SK-N-SH treated with all-trans-retinoic acid at 6 μM for 48 hours (cell line): ENCODE data around the gene CFAP251.

Experiments
- ATAC-seq: fragments of 200-7000 bp; cut with Tn5 transposase; 3 replicates; pipeline ENCODE4 v1.9.1; 2020; ENCODE audit warnings: mild to moderate bottlenecking, moderate library complexity
- ARNTL ChIP-seq: fragments of 450-650 bp; formaldehyde crosslinking; IDR thresholded peaks from 2 replicates; pipeline ENCODE4 v1.5.0; 2020; ENCODE audit warnings: low read depth, mild to moderate bottlenecking, moderate library complexity, borderline replicate concordance
- BACH2 ChIP-seq: fragments of 250-450 bp; sonication (Bioruptor Pico); IDR thresholded peaks from 2 replicates; pipeline ENCODE4 v1.9.0; 2021; ENCODE audit warnings: mild to moderate bottlenecking, borderline replicate concordance
- CSDC2 ChIP-seq: fragments of 250-450 bp; sonication (Bioruptor Pico); IDR thresholded peaks from 2 replicates; pipeline ENCODE4 v1.5.0; 2020; ENCODE audit warnings: mild to moderate bottlenecking, moderate library complexity
- ESRRG ChIP-seq: fragments of 250-450 bp; sonication (Bioruptor Pico); IDR thresholded peaks from 2 replicates; pipeline ENCODE4 v1.6.1; 2021; ENCODE audit warnings: mild to moderate bottlenecking
- GLIS3 ChIP-seq: fragments of 250-450 bp; sonication (Bioruptor Pico); IDR thresholded peaks from 2 replicates; pipeline ENCODE4 v1.5.0; 2020; ENCODE audit warnings: mild to moderate bottlenecking, moderate library complexity
- ISL1 ChIP-seq: fragments of 250-450 bp; sonication (Bioruptor Pico); IDR thresholded peaks from 2 replicates; pipeline ENCODE4 v2.1.2; 2022; ENCODE audit warnings: mild to moderate bottlenecking, moderate library complexity
- OSR1 ChIP-seq: fragments of 250-450 bp; sonication (Bioruptor Pico); IDR thresholded peaks from 2 replicates; pipeline ENCODE4 v1.8.0; 2022; ENCODE audit warnings: moderate library complexity, mild to moderate bottlenecking, inconsistent platforms
- RARB ChIP-seq: fragments of 250-450 bp; sonication (Bioruptor Pico); IDR thresholded peaks from 2 replicates; pipeline ENCODE4 v1.8.0; 2021; ENCODE audit warnings: mild to moderate bottlenecking, moderate library complexity
- SNAI2 ChIP-seq: fragments of 250-450 bp; sonication (Bioruptor Pico); IDR thresholded peaks from 2 replicates; pipeline ENCODE4 v1.5.0; 2020; ENCODE audit warnings: mild to moderate bottlenecking, moderate library complexity
- TCF4 ChIP-seq: fragments of 250-450 bp; sonication (Bioruptor Pico); IDR thresholded peaks from 2 replicates; pipeline ENCODE4 v1.8.0; 2021; ENCODE audit warnings: mild to moderate bottlenecking, moderate library complexity, borderline replicate concordance
- TOX ChIP-seq: fragments of 250-450 bp; sonication (Bioruptor Pico); IDR thresholded peaks from 2 replicates; pipeline ENCODE4 v1.8.0; 2021; ENCODE audit warnings: mild to moderate bottlenecking, moderate library complexity, borderline replicate concordance
- ZC3H10 ChIP-seq: fragments of 250-450 bp; sonication (Bioruptor Pico); IDR thresholded peaks from 2 replicates; pipeline ENCODE4 v1.5.1; 2021; ENCODE audit warnings: mild to moderate bottlenecking, moderate library complexity
- ZFP3 ChIP-seq: fragments of 250-450 bp; sonication (Bioruptor Pico); IDR thresholded peaks from 2 replicates; pipeline ENCODE4 v1.5.0; 2020; ENCODE audit warnings: mild to moderate bottlenecking, moderate library complexity
- ZFP30 ChIP-seq: fragments of 450-650 bp; formaldehyde crosslinking; IDR thresholded peaks from 2 replicates; pipeline ENCODE4 v1.5.0; 2022; ENCODE audit warnings: mild to moderate bottlenecking, moderate library complexity
- ZNF565 ChIP-seq: fragments of 450-650 bp; formaldehyde crosslinking; conservative IDR thresholded peaks from 2 replicates; pipeline ENCODE4 v1.5.0; 2020; ENCODE audit warnings: low read depth, mild to moderate bottlenecking, moderate library complexity
- TF ChIP-seq, protein P1 (sequence below): fragments of 250-450 bp; sonication (Bioruptor Pico); IDR thresholded peaks from 2 replicates; pipeline ENCODE4 v1.5.1; 2021; ENCODE audit warnings: mild to moderate bottlenecking, moderate library complexity
- TF ChIP-seq, protein P2 (sequence below): fragments of 250-450 bp; sonication (Bioruptor Pico); IDR thresholded peaks from 2 replicates; pipeline ENCODE4 v1.8.0; 2021; ENCODE audit warnings: low read depth, mild to moderate bottlenecking, moderate library complexity, borderline replicate concordance
- TF ChIP-seq, protein P3 (sequence below): fragments of 250-450 bp; sonication (Bioruptor Pico); IDR thresholded peaks from 2 replicates; pipeline ENCODE4 v1.8.0; 2020; ENCODE audit warnings: mild to moderate bottlenecking, moderate library complexity, borderline replicate concordance
- TF ChIP-seq, protein P4 (sequence below): fragments of 250-450 bp; sonication (Bioruptor Pico); IDR thresholded peaks from 2 replicates; pipeline ENCODE4 v1.5.0; 2020; ENCODE audit warnings: mild to moderate bottlenecking, moderate library complexity
- TF ChIP-seq, protein P5 (sequence below): fragments of 250-450 bp; sonication (Bioruptor Pico); IDR thresholded peaks from 2 replicates; pipeline ENCODE4 v1.5.1; 2020; ENCODE audit warnings: low read depth, mild to moderate bottlenecking, moderate library complexity

The CFAP251 gene

DNA sequence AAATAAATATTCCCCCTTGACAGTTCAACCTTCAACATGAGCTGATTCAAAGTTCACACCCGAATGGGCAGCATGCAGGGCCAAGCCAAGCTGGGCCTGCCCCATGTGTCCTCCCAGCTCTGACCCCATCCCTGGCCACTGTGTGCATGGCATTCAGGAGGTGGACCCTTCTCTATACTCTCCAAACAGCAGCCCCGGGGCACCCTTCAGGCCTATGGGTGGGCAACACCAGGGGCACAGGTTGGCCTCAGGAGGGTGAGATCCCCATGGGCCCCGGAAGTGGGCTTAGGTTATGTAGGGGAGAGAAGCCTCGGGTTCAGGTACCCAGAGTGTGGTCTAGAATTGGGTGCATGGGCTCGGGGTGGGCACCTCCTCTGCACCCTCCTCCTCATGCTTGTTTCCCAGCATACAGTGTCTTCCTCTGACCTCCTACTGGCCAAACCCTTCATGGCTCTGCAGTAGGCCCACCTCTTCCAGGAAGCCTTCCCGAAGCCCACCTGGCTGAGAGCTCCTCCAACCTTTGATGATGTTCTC, 71.8 kb downstream of the CFAP251 start:
- TF ChIP-seq RARB, result no peak
- TF ChIP-seq ESRRG (CRISPR knock-in tag), result no peak
- no peak for TF ChIP-seq GLIS3 (CRISPR knock-in tag)
- TF ChIP-seq ZFP30 (CRISPR knock-in tag), result no peak
- no peak for TF ChIP-seq ZC3H10 (CRISPR knock-in tag)
- no peak for ATAC-seq

DNA sequence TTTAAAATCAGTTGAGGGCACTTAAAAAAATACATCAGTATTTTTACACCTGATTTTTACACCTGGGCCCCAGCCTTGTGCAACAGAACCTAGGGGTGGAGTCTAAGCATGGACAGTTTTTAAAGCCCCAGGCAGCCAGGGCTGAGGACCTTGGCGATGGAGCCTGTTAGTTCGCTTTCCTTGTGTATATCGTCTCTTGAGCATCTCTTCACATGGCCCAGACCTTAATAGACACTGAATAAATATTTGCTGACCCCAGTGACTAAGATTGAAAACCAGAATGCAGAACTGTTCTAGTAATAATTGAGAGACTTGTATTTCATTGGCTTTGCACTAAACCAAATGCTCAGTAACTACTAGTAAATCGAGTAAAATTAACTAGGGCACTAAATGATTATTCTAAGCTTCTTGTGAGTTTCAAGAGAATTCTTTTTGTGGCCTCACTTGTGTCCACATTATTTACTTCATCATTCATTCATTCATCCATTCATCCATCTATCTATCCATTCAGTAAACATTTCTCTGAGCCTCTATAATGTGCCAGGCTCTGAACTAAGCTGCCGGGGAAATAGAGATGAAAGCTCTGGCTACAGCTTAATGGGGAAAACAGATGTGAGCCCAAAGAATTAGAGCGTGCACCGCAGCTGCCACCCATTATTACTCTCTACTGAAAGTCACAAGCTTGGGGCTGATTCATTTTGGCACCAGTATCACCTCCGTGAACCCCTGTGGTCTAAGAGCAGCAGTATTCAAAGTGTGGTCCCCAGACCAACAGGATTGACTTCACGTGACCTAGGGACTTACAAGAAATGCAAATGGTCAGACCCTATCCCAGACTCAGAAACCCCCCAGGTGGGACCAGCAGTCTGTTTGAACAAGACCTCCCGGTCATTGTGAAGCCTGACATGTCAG, 72.6 kb downstream of the CFAP251 start:
- TF ChIP-seq, protein P1, sequence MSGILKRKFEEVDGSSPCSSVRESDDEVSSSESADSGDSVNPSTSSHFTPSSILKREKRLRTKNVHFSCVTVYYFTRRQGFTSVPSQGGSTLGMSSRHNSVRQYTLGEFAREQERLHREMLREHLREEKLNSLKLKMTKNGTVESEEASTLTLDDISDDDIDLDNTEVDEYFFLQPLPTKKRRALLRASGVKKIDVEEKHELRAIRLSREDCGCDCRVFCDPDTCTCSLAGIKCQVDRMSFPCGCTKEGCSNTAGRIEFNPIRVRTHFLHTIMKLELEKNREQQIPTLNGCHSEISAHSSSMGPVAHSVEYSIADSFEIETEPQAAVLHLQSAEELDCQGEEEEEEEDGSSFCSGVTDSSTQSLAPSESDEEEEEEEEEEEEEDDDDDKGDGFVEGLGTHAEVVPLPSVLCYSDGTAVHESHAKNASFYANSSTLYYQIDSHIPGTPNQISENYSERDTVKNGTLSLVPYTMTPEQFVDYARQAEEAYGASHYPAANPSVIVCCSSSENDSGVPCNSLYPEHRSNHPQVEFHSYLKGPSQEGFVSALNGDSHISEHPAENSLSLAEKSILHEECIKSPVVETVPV, result no peak
- TF ChIP-seq ZFP3 (CRISPR knock-in tag), result no peak
- no peak for TF ChIP-seq ISL1 (CRISPR knock-in tag)
- TF ChIP-seq ARNTL, result no peak
- TF ChIP-seq SNAI2, result no peak
- TF ChIP-seq, protein P2, sequence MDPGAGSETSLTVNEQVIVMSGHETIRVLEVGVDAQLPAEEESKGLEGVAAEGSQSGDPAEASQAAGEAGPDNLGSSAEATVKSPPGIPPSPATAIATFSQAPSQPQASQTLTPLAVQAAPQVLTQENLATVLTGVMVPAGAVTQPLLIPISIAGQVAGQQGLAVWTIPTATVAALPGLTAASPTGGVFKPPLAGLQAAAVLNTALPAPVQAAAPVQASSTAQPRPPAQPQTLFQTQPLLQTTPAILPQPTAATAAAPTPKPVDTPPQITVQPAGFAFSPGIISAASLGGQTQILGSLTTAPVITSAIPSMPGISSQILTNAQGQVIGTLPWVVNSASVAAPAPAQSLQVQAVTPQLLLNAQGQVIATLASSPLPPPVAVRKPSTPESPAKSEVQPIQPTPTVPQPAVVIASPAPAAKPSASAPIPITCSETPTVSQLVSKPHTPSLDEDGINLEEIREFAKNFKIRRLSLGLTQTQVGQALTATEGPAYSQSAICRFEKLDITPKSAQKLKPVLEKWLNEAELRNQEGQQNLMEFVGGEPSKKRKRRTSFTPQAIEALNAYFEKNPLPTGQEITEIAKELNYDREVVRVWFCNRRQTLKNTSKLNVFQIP, result no peak
- TF ChIP-seq TCF4, result no peak
- no peak for TF ChIP-seq CSDC2 (CRISPR knock-in tag)
- TF ChIP-seq ZNF565 (CRISPR knock-in tag), result no peak
- no peak for TF ChIP-seq GLIS3 (CRISPR knock-in tag)
- TF ChIP-seq ZFP30 (CRISPR knock-in tag), result no peak
- TF ChIP-seq RARB, result no peak
- TF ChIP-seq BACH2, result no peak
- TF ChIP-seq, protein P3, sequence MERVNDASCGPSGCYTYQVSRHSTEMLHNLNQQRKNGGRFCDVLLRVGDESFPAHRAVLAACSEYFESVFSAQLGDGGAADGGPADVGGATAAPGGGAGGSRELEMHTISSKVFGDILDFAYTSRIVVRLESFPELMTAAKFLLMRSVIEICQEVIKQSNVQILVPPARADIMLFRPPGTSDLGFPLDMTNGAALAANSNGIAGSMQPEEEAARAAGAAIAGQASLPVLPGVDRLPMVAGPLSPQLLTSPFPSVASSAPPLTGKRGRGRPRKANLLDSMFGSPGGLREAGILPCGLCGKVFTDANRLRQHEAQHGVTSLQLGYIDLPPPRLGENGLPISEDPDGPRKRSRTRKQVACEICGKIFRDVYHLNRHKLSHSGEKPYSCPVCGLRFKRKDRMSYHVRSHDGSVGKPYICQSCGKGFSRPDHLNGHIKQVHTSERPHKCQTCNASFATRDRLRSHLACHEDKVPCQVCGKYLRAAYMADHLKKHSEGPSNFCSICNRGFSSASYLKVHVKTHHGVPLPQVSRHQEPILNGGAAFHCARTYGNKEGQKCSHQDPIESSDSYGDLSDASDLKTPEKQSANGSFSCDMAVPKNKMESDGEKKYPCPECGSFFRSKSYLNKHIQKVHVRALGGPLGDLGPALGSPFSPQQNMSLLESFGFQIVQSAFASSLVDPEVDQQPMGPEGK (CRISPR knock-in tag), result no peak
- TF ChIP-seq, protein P4, sequence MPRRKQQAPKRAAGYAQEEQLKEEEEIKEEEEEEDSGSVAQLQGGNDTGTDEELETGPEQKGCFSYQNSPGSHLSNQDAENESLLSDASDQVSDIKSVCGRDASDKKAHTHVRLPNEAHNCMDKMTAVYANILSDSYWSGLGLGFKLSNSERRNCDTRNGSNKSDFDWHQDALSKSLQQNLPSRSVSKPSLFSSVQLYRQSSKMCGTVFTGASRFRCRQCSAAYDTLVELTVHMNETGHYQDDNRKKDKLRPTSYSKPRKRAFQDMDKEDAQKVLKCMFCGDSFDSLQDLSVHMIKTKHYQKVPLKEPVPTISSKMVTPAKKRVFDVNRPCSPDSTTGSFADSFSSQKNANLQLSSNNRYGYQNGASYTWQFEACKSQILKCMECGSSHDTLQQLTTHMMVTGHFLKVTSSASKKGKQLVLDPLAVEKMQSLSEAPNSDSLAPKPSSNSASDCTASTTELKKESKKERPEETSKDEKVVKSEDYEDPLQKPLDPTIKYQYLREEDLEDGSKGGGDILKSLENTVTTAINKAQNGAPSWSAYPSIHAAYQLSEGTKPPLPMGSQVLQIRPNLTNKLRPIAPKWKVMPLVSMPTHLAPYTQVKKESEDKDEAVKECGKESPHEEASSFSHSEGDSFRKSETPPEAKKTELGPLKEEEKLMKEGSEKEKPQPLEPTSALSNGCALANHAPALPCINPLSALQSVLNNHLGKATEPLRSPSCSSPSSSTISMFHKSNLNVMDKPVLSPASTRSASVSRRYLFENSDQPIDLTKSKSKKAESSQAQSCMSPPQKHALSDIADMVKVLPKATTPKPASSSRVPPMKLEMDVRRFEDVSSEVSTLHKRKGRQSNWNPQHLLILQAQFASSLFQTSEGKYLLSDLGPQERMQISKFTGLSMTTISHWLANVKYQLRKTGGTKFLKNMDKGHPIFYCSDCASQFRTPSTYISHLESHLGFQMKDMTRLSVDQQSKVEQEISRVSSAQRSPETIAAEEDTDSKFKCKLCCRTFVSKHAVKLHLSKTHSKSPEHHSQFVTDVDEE, result no peak
- TF ChIP-seq, all 23 proteins: peak for 0
- ATAC-seq, result no peak

DNA sequence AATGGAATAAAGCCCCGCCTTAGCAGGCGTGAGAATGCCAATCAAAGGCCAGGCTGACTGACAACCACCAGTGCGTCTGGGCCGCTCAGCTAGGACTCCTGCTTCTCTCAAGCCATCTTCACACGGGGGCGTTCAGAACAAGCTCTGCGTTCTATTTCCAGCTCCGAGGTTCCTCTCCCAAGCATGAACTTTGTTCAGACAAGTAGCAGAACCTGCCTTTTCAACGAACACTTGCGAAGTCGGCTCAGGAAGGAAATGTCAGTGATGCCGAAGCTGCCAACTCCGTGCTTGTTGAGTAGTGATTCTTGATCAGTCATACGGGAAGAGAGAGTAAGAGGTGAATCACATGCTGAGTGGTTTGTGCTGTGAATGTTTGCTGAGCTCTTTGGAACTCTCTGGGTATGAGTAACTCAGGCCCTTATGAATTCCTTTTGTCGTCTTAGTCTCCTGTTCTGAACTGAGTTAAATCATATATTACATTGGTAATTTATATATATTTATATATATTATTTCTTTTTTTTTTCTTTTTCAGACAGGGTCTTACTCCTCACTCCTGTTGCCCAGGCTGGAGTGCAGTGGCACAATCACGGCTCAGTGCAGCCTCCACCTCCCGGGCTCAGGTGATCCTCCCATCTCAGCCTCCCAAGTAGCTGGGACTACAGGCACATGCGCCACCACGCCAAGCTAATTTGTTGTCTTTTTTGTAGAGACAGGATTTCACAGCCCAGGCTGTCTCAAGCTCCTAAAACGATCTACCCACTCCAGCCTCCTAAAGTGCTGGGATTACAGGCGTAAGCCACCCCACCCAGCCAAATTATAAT, 73.9 kb downstream of the CFAP251 start:
- ATAC-seq, result peak; percentile 99
- TF ChIP-seq GLIS3 (CRISPR knock-in tag), result no peak
- no peak for TF ChIP-seq SNAI2
- TF ChIP-seq TOX, result no peak
- TF ChIP-seq, protein P5, sequence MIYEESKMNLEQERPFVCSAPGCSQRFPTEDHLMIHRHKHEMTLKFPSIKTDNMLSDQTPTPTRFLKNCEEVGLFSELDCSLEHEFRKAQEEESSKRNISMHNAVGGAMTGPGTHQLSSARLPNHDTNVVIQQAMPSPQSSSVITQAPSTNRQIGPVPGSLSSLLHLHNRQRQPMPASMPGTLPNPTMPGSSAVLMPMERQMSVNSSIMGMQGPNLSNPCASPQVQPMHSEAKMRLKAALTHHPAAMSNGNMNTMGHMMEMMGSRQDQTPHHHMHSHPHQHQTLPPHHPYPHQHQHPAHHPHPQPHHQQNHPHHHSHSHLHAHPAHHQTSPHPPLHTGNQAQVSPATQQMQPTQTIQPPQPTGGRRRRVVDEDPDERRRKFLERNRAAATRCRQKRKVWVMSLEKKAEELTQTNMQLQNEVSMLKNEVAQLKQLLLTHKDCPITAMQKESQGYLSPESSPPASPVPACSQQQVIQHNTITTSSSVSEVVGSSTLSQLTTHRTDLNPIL (CRISPR knock-in tag), result no peak
- no peak for TF ChIP-seq ZNF565 (CRISPR knock-in tag)
- TF ChIP-seq, protein P4, result no peak
- no peak for TF ChIP-seq ZFP3 (CRISPR knock-in tag)
- TF ChIP-seq, protein P3 (CRISPR knock-in tag), result no peak
- no peak for TF ChIP-seq OSR1
- no peak for TF ChIP-seq BACH2
